Measurements from ENCODE around the gene ELOVL2. TPM values are rescaled to one million over a fixed set of nuclear protein-coding genes. Genes with fewer than 3 reads are reported as not detected.

The ELOVL2 gene
- total and polyA plus RNA-seq, 10 of the 15 experiments (the other 5 are each of a cell fraction or from before 2014, with no cell fraction given), result 0.01 to 0.03 TPM; not detected in 8

DNA sequence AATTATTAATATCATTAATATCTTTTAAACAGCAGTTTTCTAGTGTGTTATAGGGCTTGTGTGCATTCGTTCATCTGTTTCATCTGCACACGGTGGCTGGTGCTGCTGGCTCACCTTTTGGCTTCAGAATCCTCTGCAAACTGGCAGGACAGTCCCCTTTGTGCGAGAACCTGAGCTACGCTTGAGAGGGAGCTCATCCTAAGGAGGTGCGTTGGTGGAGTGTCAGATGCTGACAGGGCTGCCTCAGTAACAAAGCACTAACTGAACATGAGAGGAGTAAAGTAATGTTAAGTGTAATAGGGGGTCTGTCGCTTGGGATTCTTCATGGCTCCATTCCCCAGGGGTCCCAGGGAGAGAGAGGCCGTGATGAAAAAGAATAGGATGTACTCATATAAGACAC lies 22.4 kb downstream of the ELOVL2 start (continued):
- TF ChIP-seq IKZF2 (IDR thresholded peaks at IDR 0.05) (no peak), SIN3A (IDR thresholded peaks at IDR 0.05; ENCODE audit: low read depth, low read length) (no peak), ASH2L (IDR thresholded peaks at IDR 0.05; ENCODE audit: borderline replicate concordance, low read depth) (no peak), TCF3 (IDR thresholded peaks at IDR 0.05; ENCODE audit: borderline replicate concordance, insufficient read depth, low read depth, low read length) (no peak)
- TF ChIP-seq, protein P1, sequence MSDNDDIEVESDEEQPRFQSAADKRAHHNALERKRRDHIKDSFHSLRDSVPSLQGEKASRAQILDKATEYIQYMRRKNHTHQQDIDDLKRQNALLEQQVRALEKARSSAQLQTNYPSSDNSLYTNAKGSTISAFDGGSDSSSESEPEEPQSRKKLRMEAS (IDR thresholded peaks at IDR 0.05; ENCODE audit: low read depth, low read length), result no peak

DNA sequence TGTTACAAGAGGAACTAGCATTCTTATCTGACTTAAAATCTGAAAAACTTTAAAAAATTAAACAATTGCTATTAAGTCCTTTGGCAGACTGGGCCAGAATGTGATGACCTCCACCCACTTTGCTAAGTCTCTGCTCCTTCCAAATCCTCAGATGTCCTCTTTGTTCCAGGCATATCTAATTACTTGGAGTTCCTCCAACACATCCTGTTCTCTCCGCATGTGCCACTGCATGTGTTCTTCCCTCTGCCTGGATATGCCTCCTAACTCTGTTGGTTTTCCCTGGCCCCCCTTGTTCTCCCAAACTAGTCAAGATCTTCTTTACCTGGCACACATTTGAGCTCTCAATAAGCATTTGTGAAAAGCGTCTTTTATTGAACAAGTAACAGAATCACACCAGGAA lies 23.1 kb downstream of the ELOVL2 start:
- POLR2A ChIA-PET, result interaction anchor here (0.5 kb wide), 1 partner anchor 598 kb away, joined by 3 read pairs; no protein-coding TSS in a partner anchor
- in situ Hi-C loops (cut with MboI) (no loop called here), intact Hi-C loops (cut with micrococcal nuclease; ENCODE audit: unreplicated experiment) (no loop called here)
- WGBS (ENCODE audit: insufficient coverage, insufficient replicate concordance, low lambda C conversion rate, missing lambda C conversion rate), result 64% methylated on average over 2 of the region's 2 CpGs
- BruUV-seq (replicated peaks), result no TSS peak
- H3K4me2 ChIP-seq (ENCODE audit: control insufficient read depth, insufficient read depth), result no peak overlapping the region
- CTCF ChIA-PET, result interaction anchor here (1.1 kb wide), 3 partner anchors 60 to 66 kb away, joined by 3 to 4 read pairs (median 3); no protein-coding TSS in a partner anchor
- no peaks in the 10 kb centered on the region for H3K79me2 ChIP-seq (ENCODE audit: control insufficient read depth, insufficient read depth, low read length)
- DNase-seq (ENCODE audit: low read depth, low spot score) (no peak), ATAC-seq (no peak), FAIRE-seq (no peak)
- H3K27me3 ChIP-seq (replicated peaks in 1 of 2; ENCODE audit: control insufficient read depth in 2 of 2, insufficient read depth in 2 of 2, low read length in 1 of 2), result peaks cover 5 to 10% of the 10 kb centered on the region in 2 experiments; a peak in 3 of 4 replicates
- no peaks in the 10 kb centered on the region for H3K9me3 ChIP-seq (replicated peaks; ENCODE audit: control insufficient read depth, insufficient read depth, low read length)
- no peak overlapping the region for H3K9ac ChIP-seq (ENCODE audit: control insufficient read depth, insufficient read depth, low read length)
- no peak overlapping the region for H3K4me3 ChIP-seq
- no peak overlapping the region for H2AFZ ChIP-seq (ENCODE audit: control insufficient read depth, low read depth, low read length)
- no peaks in the 10 kb centered on the region for H4K20me1 ChIP-seq (ENCODE audit: control insufficient read depth, insufficient read depth)
- no peaks in the 10 kb centered on the region for H3K36me3 ChIP-seq (ENCODE audit: control insufficient read depth in 2 of 2, insufficient read depth in 2 of 2, low read length in 1 of 2)
- RAD21 ChIA-PET (ENCODE audit: unreplicated experiment), result no interaction called here
- H3K4me1 ChIP-seq (ENCODE audit: control insufficient read depth, insufficient read depth, low read length), result peaks cover 4% of the 10 kb centered on the region; the same call in 1 of the 2 replicates
- SMC1A ChIA-PET (ENCODE audit: uncharacterized antibody, unreplicated experiment), result interaction anchor here (1.1 to 1.4 kb wide), 3 partner anchors 15 to 1009 kb away, joined by 3 to 5 read pairs (median 3); no protein-coding TSS in a partner anchor
- H3K27ac ChIP-seq (ENCODE audit: control insufficient read depth, insufficient read depth), result no peak overlapping the region
- TF ChIP-seq CHD1 (IDR thresholded peaks at IDR 0.05; ENCODE audit: low read depth, low read length), result no peak
- TF ChIP-seq MTA3 (IDR thresholded peaks at IDR 0.05; ENCODE audit: borderline replicate concordance, low read length), result no peak
- TF ChIP-seq MEF2B (IDR thresholded peaks at IDR 0.05; ENCODE audit: partially characterized antibody, poor library complexity, severe bottlenecking), result no peak
- no peak for TF ChIP-seq YY1 (IDR thresholded peaks at IDR 0.05; ENCODE audit: low read depth, low read length)
- no peak for TF ChIP-seq SIN3A (IDR thresholded peaks at IDR 0.05; ENCODE audit: low read depth, low read length)
- TF ChIP-seq, protein P2, sequence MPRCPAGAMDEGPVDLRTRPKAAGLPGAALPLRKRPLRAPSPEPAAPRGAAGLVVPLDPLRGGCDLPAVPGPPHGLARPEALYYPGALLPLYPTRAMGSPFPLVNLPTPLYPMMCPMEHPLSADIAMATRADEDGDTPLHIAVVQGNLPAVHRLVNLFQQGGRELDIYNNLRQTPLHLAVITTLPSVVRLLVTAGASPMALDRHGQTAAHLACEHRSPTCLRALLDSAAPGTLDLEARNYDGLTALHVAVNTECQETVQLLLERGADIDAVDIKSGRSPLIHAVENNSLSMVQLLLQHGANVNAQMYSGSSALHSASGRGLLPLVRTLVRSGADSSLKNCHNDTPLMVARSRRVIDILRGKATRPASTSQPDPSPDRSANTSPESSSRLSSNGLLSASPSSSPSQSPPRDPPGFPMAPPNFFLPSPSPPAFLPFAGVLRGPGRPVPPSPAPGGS (IDR thresholded peaks at IDR 0.05; ENCODE audit: borderline replicate concordance, insufficient read depth, low read depth, low read length, poor library complexity, severe bottlenecking), result no peak
- TF ChIP-seq, protein P3, sequence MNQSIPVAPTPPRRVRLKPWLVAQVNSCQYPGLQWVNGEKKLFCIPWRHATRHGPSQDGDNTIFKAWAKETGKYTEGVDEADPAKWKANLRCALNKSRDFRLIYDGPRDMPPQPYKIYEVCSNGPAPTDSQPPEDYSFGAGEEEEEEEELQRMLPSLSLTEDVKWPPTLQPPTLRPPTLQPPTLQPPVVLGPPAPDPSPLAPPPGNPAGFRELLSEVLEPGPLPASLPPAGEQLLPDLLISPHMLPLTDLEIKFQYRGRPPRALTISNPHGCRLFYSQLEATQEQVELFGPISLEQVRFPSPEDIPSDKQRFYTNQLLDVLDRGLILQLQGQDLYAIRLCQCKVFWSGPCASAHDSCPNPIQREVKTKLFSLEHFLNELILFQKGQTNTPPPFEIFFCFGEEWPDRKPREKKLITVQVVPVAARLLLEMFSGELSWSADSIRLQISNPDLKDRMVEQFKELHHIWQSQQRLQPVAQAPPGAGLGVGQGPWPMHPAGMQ (IDR thresholded peaks at IDR 0.05; ENCODE audit: borderline replicate concordance), result no peak
- no peak for TF ChIP-seq TAF1 (IDR thresholded peaks at IDR 0.05; ENCODE audit: borderline replicate concordance, low read depth, low read length)
- no peak for TF ChIP-seq NFYB (IDR thresholded peaks at IDR 0.05; ENCODE audit: insufficient read depth, low read depth, low read length)
- TF ChIP-seq, protein P4, sequence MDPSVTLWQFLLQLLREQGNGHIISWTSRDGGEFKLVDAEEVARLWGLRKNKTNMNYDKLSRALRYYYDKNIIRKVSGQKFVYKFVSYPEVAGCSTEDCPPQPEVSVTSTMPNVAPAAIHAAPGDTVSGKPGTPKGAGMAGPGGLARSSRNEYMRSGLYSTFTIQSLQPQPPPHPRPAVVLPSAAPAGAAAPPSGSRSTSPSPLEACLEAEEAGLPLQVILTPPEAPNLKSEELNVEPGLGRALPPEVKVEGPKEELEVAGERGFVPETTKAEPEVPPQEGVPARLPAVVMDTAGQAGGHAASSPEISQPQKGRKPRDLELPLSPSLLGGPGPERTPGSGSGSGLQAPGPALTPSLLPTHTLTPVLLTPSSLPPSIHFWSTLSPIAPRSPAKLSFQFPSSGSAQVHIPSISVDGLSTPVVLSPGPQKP (IDR thresholded peaks at IDR 0.05; ENCODE audit: low read depth, low read length), result no peak
- TF ChIP-seq NR2C1 (IDR thresholded peaks at IDR 0.05), result no peak
- TF ChIP-seq SMARCA5 (IDR thresholded peaks at IDR 0.05), result no peak
- TF ChIP-seq SMC3 (IDR thresholded peaks at IDR 0.05; ENCODE audit: borderline replicate concordance, low read length), result no peak
- TF ChIP-seq FOXM1 (IDR thresholded peaks at IDR 0.05; ENCODE audit: low read depth, low read length), result no peak
- no peak for TF ChIP-seq RUNX3 (IDR thresholded peaks at IDR 0.05; ENCODE audit: low read length)
- TF ChIP-seq FOXK2 (IDR thresholded peaks at IDR 0.05), result no peak

Data from GM12878 (cell line).